ENCODE data around the gene FCRLA.

DNA sequence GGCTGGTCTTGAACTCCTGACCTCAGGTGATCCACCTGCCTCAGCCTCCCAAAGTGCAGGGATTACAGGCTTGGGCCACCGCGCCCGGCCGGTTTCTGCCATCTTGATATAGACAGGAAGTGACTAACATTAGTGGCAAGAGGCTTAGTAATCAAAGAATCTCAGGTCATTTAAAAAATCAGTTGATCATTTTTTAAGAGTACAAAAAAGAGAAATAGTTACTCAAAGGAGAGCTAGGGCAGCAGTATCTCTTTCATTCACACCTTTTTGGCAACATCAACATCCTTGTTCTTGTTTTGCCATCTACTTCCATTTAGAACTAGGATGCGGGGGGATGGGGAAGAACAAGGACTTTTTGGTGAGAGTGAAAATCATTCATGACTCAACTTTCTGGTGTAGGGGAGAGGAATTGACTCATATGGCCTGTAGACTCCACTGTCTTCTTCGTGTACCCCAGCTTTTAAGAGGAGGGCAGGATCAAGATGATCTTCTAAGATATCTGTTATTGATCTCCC is 23.1 kb downstream of the FCRLA start:
- TF ChIP-seq POLR2A (IDR thresholded peaks at IDR 0.05), result no peak
- TF ChIP-seq, protein P1, sequence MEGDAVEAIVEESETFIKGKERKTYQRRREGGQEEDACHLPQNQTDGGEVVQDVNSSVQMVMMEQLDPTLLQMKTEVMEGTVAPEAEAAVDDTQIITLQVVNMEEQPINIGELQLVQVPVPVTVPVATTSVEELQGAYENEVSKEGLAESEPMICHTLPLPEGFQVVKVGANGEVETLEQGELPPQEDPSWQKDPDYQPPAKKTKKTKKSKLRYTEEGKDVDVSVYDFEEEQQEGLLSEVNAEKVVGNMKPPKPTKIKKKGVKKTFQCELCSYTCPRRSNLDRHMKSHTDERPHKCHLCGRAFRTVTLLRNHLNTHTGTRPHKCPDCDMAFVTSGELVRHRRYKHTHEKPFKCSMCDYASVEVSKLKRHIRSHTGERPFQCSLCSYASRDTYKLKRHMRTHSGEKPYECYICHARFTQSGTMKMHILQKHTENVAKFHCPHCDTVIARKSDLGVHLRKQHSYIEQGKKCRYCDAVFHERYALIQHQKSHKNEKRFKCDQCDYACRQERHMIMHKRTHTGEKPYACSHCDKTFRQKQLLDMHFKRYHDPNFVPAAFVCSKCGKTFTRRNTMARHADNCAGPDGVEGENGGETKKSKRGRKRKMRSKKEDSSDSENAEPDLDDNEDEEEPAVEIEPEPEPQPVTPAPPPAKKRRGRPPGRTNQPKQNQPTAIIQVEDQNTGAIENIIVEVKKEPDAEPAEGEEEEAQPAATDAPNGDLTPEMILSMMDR (IDR thresholded peaks at IDR 0.05), result no peak

All from thyroid gland (tissue), 4 donors.